NCI-H2227 (cell line): ENCODE results near the gene EFCAB8.

Source experiments
- DNase-seq: peaks from one replicate; lab custom pipeline; 2025; ENCODE audit not compliant: unreplicated experiment; lab: John Stamatoyannopoulos, UW

The EFCAB8 gene

GRCh38 chr20:32908334-32909292 lies 49.9 kb downstream of the EFCAB8 start:
- DNase-seq: no peak

DNA sequence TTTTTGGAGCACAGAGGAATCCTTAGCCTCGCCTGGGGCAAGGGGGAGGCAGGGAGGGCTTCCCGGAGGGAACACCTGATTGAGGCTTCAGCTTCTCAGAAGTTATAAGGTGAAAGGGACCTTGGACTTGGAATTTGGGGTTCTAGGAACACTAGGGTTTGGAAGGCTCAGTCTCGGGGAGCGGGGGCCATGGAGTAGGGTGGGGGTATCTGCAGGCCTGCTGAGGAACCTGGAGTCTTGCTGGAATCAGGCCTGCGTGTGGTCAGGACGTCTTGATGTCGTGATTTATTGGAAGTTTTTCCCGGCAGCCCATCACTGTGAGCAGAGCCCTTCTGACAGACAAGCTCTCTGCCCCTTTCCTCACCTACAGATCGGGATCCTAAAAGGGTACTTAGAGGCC lies 50.7 kb downstream of the EFCAB8 start:
- DNase-seq: no peak

DNA sequence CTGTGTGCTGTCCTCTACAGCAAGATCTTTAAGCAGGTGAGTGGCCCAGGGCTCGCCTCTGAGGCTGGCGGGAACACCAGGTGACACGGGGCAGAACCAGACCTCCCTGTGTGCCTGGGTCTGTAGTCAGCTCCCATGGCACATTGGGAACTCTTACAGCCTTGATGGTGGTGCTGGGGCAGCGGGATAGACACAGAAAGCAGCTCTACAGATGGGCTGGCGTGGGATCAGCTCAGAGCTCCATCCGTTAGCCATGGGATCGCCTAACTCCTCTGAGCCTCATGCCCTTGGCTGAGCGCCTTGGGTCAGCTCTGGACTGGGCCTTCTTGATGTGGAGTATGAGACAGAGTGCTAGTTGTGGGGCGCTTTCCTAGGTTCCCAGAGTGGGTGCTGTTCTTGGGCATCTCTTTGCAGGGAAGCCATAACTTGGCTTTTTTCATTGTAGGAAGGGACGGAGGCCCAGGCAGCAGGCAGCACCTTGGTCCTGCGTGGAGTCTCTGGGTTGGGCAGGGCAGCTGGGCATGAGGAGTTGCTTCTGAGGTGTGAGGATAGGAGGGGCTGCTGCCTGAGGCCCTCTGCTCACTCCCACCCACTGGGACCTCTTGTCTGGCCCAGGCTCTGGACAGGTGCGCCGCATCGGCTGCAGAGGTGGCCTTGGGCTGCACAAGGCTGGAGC lies 51.3 kb downstream of the EFCAB8 start:
- no peak for DNase-seq

GRCh38 chr20:32911355-32911754 lies 52.6 kb downstream of the EFCAB8 start:
- no peak for DNase-seq

DNA sequence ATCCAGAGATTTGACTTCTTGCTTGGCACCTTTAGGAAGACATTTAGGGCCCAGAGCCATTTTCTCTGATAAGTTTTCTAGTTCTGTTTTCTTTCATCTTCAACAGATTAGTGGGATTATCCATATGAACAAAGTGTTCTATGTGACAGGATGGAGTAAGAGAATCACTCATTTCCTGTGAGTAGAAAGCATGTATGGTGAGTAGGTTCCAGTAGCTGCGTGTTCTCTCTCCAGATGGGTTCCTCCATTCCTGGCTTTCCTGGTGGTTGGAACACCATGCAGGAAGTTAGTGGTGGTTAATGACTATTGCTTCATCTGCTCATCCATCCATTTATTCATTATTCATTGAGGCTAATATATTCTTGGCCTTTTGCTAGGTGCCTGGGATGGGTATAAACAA lies 54.0 kb downstream of the EFCAB8 start:
- DNase-seq: no peak

DNA sequence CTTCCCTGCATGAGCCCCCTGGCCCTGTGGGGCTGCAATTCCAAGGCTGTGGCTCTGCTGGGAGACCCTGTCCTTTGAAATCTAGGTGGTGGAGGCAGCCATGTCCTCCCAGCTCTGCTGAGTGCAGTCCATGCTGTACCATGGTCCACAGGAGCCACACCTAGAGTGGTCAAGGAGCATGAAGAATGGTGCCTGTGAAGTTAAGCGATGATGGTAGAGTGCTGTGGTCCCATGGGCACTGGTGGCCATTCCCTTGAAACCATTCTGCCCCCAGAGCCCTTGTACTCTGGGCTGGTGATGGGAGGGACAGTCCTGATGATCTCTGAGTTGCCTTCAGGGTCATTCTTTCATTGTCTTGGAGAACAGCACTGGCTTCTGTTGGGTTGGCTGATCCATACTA lies 55.3 kb downstream of the EFCAB8 start:
- no peak for DNase-seq

- DNase-seq: no peak
These were observed 58.6 kb downstream of the EFCAB8 start for GRCh38 chr20:32917191-32917950.

DNA sequence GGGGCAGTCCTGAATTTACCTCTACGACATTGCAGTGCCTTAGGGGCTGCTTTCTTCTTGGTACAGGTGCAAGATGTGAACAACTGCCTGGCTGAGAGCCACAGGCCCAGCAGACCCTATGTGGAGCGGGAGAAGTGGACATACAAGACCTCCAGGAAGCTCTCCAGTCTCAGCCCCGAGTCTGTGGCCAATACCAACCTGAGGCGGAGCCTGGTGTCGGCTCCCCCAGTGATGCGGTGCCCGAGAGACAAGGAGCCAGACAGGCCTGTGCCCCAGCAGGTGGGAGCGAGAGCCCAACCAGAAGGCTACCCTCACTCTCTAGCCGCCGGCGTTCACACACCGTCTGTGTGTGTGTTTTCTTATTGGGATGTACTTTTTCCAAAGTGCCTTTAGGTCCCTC lies 59.6 kb downstream of the EFCAB8 start:
- DNase-seq: no peak

DNA sequence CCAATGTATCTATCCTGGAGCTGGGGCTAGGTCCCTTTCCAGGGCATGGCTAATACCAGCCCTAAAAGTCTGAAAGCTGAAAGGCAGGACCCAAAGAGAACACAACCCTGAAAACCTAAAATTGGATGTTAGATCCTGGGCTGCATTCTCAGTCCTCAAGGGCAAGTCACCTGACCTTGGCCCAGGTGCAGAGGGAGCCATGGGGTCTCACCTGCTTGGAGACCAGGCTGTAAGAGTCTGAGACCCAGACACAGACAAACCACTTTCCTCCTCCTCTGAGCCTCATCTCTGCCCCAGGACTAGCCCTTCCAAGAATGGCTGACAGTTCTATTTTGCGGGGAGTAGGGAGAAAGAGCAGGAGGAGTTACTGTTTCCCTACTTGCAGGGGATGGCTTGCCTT lies 60.0 kb downstream of the EFCAB8 start:
- DNase-seq: no peak

DNA sequence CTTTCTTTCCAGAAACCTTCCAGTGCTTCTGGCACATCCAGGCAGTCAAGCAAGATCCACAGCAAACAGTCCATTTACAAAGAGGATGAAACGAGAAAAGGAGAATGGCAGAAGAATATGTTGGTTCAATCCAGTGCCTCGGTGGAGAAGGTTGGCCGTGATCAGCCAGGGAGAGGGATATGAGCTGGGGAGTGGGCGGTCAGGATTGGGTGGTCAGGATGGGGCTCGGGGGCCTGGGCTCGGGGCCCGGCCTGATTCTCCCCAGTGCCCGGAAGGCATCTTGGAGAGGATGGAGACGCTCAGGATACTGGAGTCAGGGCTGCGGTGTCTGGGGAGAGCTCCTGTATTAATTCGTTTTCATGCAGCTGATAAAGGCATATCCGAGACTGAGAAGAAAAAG lies 61.3 kb downstream of the EFCAB8 start:
- no peak for DNase-seq

DNA sequence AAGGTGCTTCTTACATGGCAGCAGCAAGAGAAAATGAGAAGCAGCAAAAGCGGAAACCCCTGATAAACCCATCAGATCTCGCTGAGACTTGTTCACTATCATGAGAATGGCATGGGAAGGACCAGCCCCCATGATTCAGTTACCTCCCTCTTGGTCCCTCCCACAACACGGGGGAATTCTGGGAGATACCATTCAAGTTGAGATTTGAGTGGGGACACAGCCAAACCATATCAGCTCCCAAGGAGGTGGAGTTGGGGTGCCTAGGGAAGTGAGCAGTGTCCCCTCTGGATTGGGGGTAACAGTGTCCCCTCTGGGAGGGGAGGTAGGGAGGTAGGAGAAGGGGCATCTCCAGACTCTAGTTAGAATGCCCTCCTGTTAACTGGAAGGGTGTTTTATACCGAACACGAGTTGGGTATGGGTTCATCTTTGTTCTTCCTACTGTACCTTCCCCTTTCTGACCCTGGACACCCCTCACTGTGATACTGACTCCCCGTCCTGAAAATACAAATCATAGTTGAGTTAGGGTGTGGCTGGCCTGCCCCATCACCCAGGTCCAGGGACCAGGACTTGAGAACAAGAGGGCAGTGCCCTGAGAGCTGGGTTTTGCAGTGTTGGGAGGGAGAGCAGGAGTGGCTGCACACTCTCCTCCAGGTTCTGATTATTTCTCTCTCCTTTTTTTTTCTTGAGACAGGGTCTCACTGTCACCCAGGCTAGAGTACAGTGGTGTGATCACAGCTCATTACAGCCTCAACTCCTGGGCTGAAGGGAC lies 62.0 kb downstream of the EFCAB8 start:
- no peak for DNase-seq

GRCh38 chr20:32922466-32922865 lies 63.7 kb downstream of the EFCAB8 start:
- no peak for DNase-seq

GRCh38 chr20:32924781-32925180 lies 66.1 kb downstream of the EFCAB8 start:
- DNase-seq: no peak

DNA sequence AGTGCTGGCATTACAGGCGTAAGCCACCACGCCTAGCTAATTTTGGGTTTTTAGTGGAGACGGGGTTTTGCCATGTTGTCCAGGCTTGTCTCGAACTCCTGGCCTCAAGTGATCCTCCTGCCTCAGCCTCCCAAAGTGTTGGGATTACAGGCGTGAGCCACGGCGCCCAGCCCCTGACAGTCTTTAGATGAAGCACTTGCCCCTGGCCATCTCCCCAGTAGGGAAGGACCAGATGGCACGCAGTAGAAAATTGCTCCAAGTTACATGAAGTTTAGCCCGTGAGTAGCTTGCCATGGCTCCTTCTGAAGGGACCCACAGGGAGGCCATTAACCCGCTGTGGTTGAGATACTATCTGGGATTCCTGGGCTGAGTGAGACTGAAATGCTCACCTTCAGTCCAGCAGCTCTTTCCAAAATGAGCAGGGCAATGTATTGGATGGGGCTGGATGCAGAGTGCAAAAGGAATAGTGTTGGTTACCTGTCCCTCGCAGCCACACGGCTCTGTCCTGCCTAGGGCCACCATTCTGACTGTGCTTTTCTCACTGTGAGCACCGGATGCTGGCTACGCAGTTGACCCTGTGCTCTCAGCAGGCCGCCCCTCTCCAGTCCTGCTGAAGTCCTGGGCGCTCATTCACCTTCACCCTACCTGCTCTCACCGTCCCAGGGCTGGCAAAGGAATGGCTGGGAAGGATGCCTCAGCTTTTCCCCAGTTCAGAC lies 66.9 kb downstream of the EFCAB8 start:
- DNase-seq: no peak

GRCh38 chr20:32929162-32929561 lies 70.4 kb downstream of the EFCAB8 start:
- no peak for DNase-seq

GRCh38 chr20:32930181-32930580 lies 71.5 kb downstream of the EFCAB8 start:
- DNase-seq: no peak

- no peak for DNase-seq
These were observed 72.0 kb downstream of the EFCAB8 start for GRCh38 chr20:32930701-32931100.

DNA sequence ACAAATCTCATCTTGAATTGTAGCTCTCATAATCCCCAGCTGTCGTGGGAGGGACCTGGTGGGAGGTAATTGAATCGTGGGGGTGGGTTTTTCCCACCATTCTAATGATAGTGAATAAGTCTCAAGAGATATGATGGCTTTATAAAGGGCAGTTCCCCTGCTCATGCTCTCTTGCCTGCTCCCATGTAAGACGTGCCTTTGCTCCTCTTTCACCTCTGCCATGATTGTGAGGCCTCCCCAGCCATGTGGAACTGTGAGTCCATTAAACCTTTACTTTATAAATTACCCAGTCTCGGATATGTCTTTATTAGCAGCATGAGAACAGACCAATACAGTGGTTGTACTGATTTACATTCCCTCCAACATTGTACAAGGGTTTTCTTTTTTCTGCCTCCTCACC lies 75.9 kb downstream of the EFCAB8 start:
- DNase-seq: no peak

DNA sequence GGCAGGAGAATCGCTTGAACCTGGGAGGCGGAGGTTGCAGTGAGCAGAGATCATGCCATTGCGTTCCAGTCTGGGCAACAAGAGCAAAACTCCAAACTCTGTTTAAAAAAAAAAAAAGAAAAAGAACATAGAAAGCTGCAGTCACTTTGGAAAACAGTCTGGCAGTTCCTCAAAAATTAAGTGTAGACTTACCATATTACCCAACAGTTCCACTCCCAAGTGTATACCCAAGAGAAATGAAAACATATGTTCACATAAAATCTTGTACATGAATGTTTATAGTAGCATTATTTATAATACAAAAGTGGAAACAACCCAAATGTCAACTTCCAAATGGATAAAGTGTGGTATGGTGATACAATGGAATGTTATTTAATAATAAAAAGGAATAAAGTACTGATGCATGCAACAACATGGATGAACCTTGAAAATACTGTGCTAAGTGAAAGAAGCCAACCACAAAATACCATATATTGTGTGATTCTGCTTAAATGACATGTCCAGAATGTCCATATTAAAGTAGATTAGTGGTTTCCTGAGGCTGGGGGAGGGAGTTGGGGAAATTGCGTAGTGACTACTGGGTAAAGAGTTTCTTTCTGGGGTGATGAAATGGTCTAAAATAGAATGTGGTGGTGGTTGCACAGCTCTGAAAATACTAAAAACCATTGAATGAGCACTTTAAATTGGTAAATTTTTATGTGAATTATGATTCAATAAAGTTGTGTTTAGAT lies 82.6 kb downstream of the EFCAB8 start:
- no peak for DNase-seq
